NCI-H748 treated with DMSO at 0.1 percent for 48 hours (cell line): Measurements from ENCODE around the gene CST7.
"Not testable (repeated sequence)": the region's sequence is repeated elsewhere in the genome, so short reads cannot be mapped to it uniquely, and the experiment has no call there.

ENCODE experiments used
- DNase-seq: peaks from one replicate; lab custom pipeline; 2025; lab: John Stamatoyannopoulos, UW

CST7 gene

GRCh38 chr20:24929867-24930723 is 19.0 kb upstream of the CST7 start:
- peak; percentile 94 for DNase-seq

- DNase-seq: not testable (repeated sequence)
Observed at GRCh38 chr20:24930724-24931688, 18.1 kb upstream of the CST7 start.

- DNase-seq: not testable (repeated sequence)
Observed at GRCh38 chr20:24931893-24932292, 17.2 kb upstream of the CST7 start.

- DNase-seq: no peak
Observed at GRCh38 chr20:24933266-24933908, 15.7 kb upstream of the CST7 start.

GRCh38 chr20:24934101-24934661 is 14.9 kb upstream of the CST7 start:
- DNase-seq: no peak

GRCh38 chr20:24934716-24935115 is 14.4 kb upstream of the CST7 start:
- DNase-seq: no peak

GRCh38 chr20:24935140-24935539 is 13.9 kb upstream of the CST7 start:
- no peak for DNase-seq

GRCh38 chr20:24935766-24936525 is 13.1 kb upstream of the CST7 start:
- DNase-seq: no peak

- DNase-seq: no peak
Observed at GRCh38 chr20:24936526-24937407, 12.3 kb upstream of the CST7 start.

GRCh38 chr20:24937579-24937978 is 11.5 kb upstream of the CST7 start:
- DNase-seq: no peak

GRCh38 chr20:24938498-24938897 is 10.6 kb upstream of the CST7 start:
- no peak for DNase-seq

- no peak for DNase-seq
Observed at GRCh38 chr20:24939036-24939435, 10.0 kb upstream of the CST7 start.

GRCh38 chr20:24942679-24943078 is 6.4 kb upstream of the CST7 start:
- DNase-seq: no peak

GRCh38 chr20:24943196-24943595 is 5.9 kb upstream of the CST7 start:
- DNase-seq: no peak

- no peak for DNase-seq
Observed at GRCh38 chr20:24943731-24944130, 5.3 kb upstream of the CST7 start.

- DNase-seq: not testable (repeated sequence)
Observed at GRCh38 chr20:24946376-24946775, 2.7 kb upstream of the CST7 start.

- DNase-seq: not testable (repeated sequence)
Observed at GRCh38 chr20:24948396-24948938, 602 bp upstream of the CST7 start.

- DNase-seq: no peak
Observed at GRCh38 chr20:24949756-24950127, 673 bp downstream of the CST7 start.

GRCh38 chr20:24950128-24950835 is 1.2 kb downstream of the CST7 start:
- no peak for DNase-seq
